Hypothalamus (tissue), 51 donors: ENCODE measurements around the gene LMNB1.
"Not testable (repeated sequence)": the region's sequence is repeated elsewhere in the genome, so short reads cannot be mapped to it uniquely, and the experiment has no call there.

Experiments
- DNase-seq, 51 donors: peaks; one replicate each; lab custom pipeline; 2025; lab: John Stamatoyannopoulos, UW

LMNB1 gene, protein sequence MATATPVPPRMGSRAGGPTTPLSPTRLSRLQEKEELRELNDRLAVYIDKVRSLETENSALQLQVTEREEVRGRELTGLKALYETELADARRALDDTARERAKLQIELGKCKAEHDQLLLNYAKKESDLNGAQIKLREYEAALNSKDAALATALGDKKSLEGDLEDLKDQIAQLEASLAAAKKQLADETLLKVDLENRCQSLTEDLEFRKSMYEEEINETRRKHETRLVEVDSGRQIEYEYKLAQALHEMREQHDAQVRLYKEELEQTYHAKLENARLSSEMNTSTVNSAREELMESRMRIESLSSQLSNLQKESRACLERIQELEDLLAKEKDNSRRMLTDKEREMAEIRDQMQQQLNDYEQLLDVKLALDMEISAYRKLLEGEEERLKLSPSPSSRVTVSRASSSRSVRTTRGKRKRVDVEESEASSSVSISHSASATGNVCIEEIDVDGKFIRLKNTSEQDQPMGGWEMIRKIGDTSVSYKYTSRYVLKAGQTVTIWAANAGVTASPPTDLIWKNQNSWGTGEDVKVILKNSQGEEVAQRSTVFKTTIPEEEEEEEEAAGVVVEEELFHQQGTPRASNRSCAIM

DNA sequence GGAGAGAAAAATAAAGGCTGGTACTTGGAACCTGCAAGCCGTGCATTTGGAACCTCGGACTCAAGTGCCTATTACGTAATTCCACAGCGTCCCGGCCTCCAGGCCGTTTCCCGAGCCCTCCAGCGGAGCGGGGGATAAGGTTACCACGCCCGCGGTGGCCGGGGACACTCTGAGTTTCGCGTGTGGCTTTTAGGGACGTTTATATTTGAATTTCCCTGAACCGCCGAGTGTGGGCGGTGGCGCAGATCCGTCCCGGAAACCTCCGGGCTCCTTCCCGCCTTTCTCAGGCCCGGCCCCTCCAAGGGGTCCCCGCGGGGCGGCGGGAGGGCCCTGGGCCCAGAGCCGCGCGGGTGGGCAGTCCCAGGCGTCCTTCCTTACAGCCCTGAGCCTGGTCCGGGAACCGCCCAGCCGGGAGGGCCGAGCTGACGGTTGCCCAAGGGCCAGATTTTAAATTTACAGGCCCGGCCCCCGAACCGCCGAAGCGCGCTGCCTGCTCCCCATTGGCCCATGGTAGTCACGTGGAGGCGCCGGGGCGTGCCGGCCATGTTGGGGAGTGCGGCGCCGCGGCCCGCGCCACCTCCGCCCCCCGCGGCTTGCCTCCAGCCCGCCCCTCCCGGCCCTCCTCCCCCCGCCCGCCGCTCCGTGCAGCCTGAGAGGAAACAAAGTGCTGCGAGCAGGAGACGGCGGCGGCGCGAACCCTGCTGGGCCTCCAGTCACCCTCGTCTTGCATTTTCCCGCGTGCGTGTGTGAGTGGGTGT lies at the start of gene LMNB1:
Gene LMNB1, plus strand, starts transcription at position 638 of the 758 bp plus-strand sequence. CDS start 373 bp downstream, outside the sequence.
- peak; percentile 49 to 94 (median 86) for DNase-seq

DNA sequence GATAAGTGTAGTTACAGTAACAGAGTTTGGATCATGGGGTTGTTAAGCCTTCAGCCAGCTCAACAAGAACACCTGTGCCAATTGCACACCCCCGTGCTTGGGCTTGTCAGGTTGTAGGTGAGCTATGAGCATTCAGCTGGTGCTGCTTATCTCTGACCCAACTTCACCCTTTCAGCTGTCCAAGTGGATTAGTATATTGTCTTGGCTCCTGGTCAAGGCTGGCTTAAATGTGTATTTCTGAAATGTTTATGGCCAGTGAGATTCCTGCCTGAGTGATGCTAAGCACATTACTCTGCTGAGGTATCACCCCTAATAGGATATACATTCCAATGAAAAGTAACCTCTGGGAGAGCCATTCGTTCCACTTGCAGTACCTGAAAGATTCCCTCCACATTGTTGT lies 44.2 kb upstream of the LMNB1 start:
- no peak for DNase-seq

DNA sequence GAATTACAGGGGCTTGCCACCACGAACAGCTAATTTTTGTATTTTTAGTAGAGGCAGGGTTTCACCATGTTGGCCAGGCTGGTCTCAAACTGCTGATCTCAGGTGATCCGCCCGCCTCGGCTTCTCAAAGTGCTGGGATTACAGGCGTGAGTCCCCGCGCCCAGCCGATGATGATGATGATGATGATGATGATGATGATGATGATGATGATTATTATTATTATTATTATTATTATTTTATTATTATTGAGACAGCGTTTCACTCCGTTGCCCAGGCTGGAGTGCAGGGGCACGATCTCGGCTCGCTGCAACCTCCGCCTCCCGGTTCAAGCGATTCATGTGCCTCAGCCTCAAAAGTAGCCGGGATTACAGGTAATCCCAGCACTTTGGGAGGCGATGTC lies 42.4 kb upstream of the LMNB1 start:
- DNase-seq, result not testable (repeated sequence)

DNA sequence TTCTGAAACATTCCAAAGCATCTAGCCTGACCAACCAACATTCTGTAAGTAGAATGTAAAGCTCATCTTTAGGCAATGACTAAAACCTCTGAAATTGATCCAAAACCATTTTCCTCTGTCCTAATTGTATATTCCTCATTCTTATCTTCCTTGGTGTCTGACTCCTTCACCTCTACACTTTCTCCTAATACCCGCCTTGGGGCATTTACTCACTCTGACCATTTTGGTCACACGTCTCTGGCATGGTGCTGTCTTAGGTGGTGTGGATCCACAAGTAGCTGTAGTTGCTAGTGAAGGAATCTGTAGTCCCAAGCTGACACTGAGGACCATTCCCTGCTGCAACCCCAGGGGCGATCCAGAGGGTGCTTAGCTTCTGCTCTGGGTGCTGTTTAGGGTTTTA lies 40.8 kb upstream of the LMNB1 start:
- DNase-seq, result no peak

DNA sequence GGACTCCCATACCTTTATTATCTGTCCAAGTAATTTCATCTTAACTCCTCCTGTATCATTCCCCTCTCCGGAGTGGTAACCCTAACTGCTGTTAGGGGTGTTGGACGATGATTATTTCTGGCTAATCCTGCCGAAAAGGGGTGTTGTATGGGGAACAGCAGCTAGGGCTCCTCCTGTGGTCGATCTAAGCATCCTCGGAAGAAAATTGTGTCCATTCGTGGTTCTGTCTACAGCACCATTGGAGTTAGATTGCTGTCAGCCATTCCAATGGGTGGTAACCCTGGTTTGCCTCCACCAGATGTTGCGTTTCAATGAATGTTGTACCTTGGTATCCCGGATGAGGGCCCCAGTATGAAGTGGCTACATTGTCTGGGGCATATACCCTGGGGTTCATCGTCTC lies 35.6 kb upstream of the LMNB1 start:
- no peak for DNase-seq

DNA sequence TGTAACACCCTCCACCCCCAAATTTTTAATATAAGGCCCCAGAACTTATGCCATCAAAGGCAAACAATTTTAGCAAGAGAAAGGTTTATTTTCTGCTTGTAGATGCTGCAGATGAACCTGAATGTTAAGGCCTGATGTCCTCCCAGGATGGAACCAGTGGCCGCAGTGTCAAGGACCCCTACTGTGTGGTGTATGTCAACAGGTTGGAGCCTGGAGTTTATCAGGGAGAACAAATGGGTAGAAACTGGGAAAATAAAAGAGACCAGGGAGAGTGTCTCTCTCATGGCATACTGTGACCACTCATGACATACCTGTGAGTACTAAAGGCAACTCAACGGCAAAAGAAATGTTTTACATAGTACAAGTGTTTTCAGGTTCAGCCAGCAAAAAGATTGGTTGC lies 34.5 kb upstream of the LMNB1 start:
- no peak for DNase-seq

DNA sequence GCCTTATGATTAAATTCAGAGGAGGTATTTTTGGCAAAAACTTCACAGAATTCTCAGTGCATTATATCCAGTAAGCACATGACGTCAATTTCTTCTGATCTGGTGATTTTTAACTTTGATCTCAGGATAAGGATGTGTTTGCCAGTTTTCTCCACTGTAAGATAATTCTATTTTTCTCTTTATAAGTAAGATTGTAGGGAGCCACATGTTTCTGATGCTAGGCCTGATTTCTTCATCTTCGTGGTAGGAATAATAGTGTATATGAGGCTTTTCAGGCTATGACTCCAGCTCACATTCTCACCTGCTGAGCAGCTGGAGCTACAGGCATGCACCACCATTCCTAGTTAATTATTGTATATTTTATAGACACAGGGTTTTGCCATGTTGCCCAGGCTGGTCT lies 32.1 kb upstream of the LMNB1 start:
- DNase-seq, result no peak

DNA sequence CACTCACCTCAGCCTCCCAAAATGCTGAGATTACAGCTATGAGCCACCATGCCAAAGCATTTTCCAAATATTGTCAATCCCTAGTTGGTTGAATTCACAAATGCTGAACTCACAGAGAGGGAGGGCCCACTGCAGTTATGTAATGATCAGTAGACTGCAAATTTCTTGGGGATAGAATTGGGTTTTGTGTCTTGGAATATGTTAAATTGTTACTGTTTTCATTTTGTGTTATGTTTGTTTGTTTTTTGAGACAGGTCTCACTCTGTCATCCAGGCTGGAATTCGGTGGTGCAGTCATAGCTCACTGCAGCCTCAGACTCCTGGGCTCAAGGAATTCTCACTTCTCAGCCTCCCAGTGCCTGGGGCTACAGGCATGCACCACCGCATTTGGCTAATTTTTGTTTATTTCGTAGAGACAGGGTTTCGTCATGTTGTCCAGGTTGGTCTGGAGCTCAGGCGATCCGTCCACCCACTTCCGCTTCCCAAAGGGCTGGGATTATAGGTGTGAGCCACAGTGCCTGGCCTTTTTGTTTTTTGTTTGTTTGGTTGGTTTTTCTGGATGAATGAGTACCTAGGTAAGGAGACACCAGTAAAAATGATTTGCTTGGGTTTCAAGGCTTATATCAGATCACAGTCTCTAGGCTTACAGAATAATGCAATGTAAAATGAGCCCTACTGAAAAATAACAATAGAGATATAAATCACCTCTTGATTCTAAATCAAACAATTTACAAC lies 31.5 kb upstream of the LMNB1 start:
- no peak for DNase-seq

DNA sequence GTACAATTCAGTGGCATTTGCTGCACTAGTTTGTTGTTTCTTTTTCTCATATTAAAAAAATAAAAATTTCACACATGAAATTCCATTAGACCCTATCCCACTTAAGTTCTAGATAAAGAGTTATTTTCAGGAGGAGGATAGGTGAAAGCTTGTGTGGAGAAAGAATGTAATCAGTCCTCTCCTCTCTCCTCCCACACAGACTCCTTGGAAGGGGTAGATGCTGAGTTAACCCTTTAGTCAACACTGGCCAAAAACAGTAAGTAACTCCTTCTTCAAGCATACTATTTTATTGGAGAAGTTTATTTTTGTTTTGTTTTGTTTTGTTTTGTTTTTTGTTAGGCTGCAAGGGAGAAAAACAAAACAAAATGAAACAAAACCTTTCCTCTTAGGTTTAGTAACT lies 30.6 kb upstream of the LMNB1 start:
- no peak for DNase-seq

DNA sequence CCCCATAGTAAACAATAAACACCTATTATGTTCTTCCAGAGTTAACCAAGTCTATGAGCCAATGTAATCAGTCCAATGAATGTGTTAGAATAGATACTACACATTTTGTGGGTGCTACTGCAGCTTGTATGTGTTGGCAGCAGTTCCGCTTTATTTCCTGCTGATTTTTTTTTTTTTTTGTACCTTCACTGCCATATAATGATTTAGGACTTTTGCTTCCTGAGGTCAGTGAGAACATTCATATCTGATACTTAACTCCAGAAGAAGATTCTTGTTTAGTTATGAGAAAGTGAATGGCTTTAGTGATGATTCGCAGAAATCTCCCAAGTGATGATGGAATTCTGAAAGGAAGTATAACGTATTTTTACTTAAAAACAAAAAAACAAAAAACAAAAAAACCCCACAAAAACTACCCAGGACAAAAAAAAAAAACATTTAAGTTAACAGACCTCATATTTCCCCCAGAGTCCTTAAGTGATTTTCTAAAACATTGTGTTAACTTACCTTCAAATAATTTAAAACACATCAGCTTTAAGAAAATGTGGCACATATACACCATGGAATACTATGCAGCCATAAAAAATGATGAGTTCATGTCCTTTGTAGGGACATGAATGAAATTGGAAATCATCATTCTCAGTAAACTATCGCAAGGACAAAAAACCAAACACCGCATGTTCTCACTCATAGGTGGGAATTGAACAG lies 24.7 kb upstream of the LMNB1 start:
- no peak for DNase-seq

DNA sequence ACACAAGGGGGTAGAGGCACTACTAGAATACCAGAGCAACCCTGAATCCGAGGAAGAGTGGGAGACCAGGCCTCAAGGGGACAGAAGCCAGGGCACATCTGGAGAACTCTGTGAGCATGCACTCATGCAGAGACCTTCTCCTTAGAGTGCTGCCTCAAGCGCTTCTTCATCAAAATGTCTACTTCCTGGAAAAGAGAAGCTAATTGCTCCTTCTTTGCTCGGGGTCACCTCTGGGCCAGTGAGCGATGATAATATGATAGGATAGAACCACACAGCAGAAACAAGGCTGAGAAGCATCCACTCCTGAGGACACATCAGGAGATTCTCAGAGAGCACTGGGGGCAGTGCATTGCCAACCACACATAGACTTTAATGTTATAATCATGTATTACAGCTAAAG lies 23.7 kb upstream of the LMNB1 start:
- no peak for DNase-seq

DNA sequence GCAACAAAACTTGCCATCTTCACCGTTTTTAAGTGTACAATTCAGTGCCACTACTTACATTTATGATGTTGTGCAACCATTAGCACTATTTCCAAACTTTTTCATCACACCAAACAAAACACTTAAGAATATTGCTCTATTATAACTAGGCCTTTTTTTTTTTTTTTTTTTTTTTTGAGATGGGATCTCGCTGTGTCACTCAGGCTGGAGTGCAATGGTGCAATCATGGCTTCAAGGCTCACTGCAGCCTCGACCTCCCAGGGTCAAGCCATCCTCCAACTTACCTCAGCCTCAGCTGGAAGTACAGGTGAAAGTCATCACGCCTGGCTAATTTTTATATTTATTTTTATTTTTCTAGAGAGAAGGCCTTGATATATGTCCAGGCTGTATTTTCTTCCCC lies 22.3 kb upstream of the LMNB1 start:
- DNase-seq, result no peak

DNA sequence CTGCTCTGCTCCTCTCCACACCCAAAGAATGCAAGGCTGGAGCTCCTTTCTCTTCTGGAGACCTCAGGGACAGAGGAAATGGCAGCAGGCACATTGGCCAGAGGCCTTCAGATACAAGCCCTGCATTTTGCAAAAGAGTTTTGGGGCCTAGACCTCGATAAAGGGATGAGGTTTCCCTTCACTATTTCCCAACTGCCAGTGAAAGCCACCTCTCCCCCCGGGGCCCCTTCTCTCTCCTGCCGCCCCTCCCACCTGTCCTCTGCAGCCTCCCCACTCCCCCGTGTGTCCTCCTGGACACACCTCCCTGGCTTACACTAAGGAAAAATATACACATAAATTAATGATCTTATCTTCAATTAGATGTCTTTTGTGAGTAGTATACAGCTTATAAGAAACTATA lies 21.3 kb upstream of the LMNB1 start:
- DNase-seq, result no peak

DNA sequence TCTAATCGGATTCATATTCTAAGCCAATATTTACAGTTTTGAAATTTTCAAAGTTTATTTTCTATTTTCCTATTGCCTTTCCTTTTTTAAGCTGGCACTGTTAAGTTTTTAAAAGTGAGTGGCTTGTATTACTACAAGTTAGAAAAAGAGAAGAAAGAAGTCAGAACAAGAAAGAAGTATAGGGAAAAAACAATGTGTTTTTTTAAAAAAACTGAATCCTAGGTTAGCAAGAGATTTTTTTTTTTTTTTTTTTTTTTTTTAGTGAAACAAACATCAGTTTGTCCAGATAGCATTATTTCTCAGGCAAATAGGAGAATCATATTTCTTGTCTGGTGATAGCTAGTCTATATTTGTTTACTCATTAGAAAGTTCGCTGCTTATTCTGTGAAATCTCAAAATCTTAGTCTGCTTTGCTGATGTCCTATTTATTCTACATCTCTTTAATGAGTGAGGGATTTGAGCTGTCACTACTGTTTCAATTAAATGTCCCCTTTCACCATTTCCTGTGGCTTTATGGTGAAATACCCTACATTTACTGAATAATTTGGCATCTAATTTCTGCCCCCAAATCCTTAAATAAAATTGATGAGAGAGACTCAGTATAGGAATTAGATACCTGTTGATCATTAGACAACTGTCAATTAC lies 19.1 kb upstream of the LMNB1 start:
- DNase-seq, result no peak

DNA sequence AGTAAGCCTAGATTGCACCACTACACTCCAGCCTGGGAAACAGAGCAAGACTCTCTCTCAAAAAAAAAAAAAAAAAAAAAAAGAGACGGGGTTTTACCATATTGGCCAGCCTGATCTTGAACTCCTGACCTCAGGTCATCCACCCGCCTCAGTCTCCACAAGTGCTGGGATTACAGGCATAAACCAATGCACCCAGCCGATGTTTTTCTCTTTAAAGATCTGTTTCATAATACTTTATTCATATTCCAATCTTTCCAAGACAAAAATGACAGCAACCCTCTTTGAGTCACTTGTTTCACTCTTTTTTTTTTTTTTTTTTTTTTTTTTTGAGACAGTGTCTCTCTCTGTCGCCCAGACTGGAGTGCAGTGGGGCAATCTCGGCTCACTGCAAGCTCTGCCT lies 13.6 kb upstream of the LMNB1 start:
- DNase-seq, result no peak

DNA sequence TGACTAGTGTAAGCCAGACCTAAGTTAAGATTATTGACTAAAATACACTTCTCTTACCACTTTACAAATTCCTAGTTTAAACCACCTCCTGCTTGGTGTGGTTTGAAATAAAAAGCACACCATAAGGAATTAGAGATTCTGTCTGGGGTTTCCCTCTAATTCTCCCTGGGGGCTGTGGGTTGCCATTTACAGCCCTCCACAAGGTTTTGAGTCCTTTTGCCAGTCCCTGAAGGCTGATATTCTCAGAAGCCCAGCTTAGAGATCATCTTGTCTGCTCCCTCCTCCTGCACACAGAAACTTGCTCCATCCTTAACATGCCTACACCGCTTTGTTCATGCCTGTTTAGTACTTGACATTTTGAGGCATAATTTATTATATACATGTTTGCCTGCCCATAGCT lies 7.2 kb upstream of the LMNB1 start:
- no peak for DNase-seq

DNA sequence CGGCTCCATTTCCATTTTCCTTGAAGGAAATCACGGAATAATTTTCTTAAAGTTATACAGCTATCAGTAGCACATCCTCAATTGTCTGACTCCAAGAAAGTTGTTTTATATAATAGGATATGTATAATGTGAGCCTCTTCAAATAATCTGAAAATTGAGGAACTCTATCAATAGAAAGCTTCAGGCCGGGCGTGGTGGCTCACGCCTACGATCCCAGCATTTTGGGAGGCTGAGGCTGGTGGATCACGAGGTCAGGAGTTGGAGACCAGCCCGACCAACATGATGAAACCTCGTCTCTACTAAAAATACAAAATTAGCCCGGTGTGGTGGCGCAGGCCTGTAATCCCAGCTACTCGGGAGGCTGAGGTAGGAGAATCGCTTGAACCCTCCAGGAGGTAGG lies 3.4 kb upstream of the LMNB1 start:
- DNase-seq, result not testable (repeated sequence)

DNA sequence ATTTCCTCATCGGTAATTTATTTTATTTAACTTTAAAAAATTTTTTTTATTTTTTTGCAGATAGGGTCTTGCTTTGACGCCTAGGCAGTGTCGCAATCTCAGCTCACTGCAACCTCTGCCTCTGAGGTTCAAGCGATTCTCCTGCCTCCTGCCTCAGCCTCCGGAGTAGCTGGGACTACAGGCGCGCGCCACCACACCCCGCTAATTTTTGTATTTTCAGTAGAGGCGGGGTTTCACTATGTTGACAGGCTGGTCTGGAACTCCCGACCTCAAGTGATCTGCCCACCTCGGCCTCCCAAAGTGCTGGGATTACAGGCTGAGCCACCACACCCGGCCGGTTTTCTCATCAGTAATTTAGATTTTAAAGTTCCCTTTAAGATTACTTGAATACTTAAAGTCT lies 2.3 kb upstream of the LMNB1 start:
- not testable (repeated sequence) for DNase-seq

DNA sequence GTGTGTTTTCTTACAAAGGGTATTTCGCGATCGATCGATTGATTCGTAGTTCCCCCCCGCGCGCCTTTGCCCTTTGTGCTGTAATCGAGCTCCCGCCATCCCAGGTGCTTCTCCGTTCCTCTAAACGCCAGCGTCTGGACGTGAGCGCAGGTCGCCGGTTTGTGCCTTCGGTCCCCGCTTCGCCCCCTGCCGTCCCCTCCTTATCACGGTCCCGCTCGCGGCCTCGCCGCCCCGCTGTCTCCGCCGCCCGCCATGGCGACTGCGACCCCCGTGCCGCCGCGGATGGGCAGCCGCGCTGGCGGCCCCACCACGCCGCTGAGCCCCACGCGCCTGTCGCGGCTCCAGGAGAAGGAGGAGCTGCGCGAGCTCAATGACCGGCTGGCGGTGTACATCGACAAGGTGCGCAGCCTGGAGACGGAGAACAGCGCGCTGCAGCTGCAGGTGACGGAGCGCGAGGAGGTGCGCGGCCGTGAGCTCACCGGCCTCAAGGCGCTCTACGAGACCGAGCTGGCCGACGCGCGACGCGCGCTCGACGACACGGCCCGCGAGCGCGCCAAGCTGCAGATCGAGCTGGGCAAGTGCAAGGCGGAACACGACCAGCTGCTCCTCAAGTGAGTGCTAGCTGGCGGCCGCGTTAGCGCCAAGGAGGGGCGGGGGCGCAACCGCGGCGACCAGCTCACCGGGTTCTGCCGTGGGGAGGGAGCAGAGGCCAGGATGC lies 480 bp downstream of the LMNB1 start:
- DNase-seq, result peak in 37 of 51 donors; percentile 11 to 75 (median 38)
